Measurements from ENCODE around the gene ALK. TPM values are rescaled to one million over a fixed set of nuclear protein-coding genes. Genes with fewer than 3 reads are reported as not detected.

Gene ALK
- total RNA-seq, 4 donors from 2014 or later = 0.08 to 0.40 (median 0.28) TPM

DNA sequence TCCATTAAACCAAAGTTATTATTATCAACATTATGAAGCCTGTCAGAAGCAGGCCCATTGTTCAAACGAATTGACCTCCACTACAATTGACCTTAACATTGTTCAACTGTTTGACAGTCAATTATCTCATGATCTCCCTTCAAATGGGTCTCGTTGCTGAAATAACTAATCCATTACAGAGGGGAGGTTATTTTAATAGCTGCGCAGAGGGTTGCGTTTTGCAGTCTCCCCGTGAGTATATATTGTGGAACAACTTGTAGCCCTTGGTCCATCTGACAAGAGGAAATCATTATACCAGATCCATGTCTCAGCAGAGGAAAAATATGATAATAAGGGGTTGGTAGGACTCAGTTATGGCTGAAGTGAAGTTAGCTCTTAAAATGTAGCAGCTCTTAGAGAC is 159.1 kb downstream of the ALK start:
- H3K27ac ChIP-seq = no peak overlapping the region
- intact Hi-C loops (cut with DNase I) = no loop called here
- no peaks in the 10 kb centered on the region for H3K9me3 ChIP-seq
- no peaks in the 10 kb centered on the region for H3K36me3 ChIP-seq
- H3K4me3 ChIP-seq (replicated peaks in 1 of 3) = no peak overlapping the region
- TF ChIP-seq, protein P1, sequence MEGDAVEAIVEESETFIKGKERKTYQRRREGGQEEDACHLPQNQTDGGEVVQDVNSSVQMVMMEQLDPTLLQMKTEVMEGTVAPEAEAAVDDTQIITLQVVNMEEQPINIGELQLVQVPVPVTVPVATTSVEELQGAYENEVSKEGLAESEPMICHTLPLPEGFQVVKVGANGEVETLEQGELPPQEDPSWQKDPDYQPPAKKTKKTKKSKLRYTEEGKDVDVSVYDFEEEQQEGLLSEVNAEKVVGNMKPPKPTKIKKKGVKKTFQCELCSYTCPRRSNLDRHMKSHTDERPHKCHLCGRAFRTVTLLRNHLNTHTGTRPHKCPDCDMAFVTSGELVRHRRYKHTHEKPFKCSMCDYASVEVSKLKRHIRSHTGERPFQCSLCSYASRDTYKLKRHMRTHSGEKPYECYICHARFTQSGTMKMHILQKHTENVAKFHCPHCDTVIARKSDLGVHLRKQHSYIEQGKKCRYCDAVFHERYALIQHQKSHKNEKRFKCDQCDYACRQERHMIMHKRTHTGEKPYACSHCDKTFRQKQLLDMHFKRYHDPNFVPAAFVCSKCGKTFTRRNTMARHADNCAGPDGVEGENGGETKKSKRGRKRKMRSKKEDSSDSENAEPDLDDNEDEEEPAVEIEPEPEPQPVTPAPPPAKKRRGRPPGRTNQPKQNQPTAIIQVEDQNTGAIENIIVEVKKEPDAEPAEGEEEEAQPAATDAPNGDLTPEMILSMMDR (IDR thresholded peaks at IDR 0.05) = no peak
- TF ChIP-seq POLR2A (IDR thresholded peaks at IDR 0.05) = no peak
- no peak for DNase-seq
- H3K4me1 ChIP-seq = no peaks in the 10 kb centered on the region
- no peaks in the 10 kb centered on the region for H3K27me3 ChIP-seq
- 77 to 83% methylated on average over 5 of the region's 5 CpGs for WGBS, 2 donors

DNA sequence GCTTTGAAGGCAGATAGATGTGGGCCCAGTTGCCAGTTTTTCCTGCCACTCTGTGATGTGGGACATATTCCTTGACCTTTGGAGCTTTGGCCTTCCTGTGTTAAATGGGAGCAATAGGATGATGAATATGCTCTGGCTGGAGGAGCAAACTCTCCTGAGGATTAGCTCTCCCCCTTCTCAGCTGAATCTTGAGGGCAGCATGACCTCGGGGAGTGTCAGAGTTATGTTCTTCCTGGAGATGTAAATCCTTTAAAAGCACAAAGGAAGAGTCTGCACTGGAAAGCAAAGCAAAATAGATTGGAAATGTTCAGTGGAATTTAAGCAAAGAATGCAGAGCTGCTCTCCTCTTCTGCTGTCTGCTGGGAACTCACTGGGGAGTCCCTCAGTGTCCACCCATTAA is 160.1 kb downstream of the ALK start:
- Histone ChIP-seq H3K27me3 (no peaks in the 10 kb centered on the region), H3K36me3 (no peaks in the 10 kb centered on the region), H3K27ac (no peak overlapping the region), H3K4me3 (replicated peaks in 1 of 3) (no peak overlapping the region), H3K9me3 (no peaks in the 10 kb centered on the region), H3K4me1 (no peaks in the 10 kb centered on the region)
- TF ChIP-seq, protein P1 (IDR thresholded peaks at IDR 0.05) = no peak
- 55 to 58% methylated on average over 1 of the region's 1 CpG for WGBS, 2 donors
- DNase-seq = no peak
- intact Hi-C loops (cut with DNase I) = no loop called here

DNA sequence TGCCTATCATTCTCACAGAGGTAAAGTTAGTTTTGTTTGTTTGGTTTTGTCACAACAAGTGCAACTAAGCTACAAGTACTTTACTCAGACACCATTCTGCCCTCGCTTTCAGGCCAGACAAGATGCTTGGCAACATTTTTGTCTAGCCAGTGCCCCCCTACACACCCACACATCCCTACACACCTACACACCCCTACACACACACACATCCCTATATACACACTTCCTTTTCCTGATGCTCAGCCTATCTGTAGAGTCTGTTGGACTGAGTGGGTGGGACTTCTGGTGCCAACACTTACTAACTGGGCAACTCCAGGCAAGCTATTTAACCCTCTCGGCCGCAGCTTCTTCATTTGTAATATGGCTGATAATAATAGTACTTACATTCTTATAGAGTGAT is 161.4 kb downstream of the ALK start:
- Histone ChIP-seq H3K4me1 (no peaks in the 10 kb centered on the region), H3K9me3 (no peaks in the 10 kb centered on the region), H3K27ac (no peak overlapping the region), H3K36me3 (no peaks in the 10 kb centered on the region), H3K27me3 (no peaks in the 10 kb centered on the region), H3K4me3 (replicated peaks in 1 of 3) (no peak overlapping the region)
- 94 to 95% methylated on average over 3 of the region's 3 CpGs for WGBS, 2 donors
- DNase-seq = no peak
- intact Hi-C loops (cut with DNase I) = no loop called here
- TF ChIP-seq, protein P1 (IDR thresholded peaks at IDR 0.05) = no peak
- TF ChIP-seq POLR2A (IDR thresholded peaks at IDR 0.05) = no peak

DNA sequence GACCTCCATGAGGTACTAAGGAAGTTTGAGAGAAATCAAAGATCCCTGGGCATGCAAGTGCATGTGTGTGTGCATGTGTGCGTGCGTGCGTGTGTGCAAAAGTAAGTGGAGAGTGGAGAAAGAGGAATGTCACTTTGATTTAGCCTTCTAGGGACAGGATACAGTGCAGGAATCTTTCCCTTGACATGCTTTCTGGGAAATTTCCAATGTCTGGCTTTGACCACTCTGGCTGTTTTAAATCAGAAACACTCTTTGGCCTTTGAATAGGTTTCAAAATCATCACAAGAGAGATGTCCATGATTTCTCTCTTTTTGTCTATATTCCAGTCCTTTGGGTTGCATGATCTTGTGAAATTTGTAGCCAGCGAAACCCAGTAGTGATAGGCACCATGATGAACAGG is 162.0 kb downstream of the ALK start:
- Histone ChIP-seq H3K27me3 (no peaks in the 10 kb centered on the region), H3K9me3 (no peaks in the 10 kb centered on the region), H3K4me3 (replicated peaks in 1 of 3) (no peak overlapping the region), H3K27ac (no peak overlapping the region), H3K4me1 (no peaks in the 10 kb centered on the region), H3K36me3 (no peaks in the 10 kb centered on the region)
- whole genome bisulfite sequencing, 2 donors = 69 to 89% methylated on average over 4 of the region's 4 CpGs
- intact Hi-C loops (cut with DNase I) = no loop called here
- DNase-seq = no peak
- TF ChIP-seq, protein P1 (IDR thresholded peaks at IDR 0.05) = no peak
- TF ChIP-seq POLR2A (IDR thresholded peaks at IDR 0.05) = no peak

DNA sequence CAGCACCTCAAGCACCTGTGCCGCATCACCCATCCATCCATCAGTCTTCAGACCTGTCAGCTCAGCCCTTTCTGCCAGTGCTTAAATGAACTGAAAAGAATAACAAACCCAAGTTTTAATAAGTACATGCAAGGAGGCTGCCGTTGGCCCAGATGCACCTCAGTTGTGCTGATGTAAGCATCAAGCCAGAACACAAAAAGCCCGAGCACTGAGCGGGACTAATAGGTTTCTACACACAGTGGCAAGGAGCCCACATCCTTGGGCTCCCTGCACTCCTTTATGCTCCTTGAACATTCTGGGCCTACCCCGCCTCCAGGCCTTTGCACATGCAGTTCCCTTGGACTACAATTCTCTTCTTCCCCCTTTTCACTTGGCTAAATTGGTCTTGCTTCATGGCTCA is 165.6 kb downstream of the ALK start:
- peak; percentile 73 to 79 for DNase-seq

More for the DNA sequence above, 165.6 kb downstream of the ALK start:
- Histone ChIP-seq H3K9me3 (no peaks in the 10 kb centered on the region), H3K4me1 (peaks cover 0 to 6% of the 10 kb centered on the region in 2 donors), H3K27me3 (no peaks in the 10 kb centered on the region), H3K36me3 (no peaks in the 10 kb centered on the region), H3K27ac (peak overlapping the region in 1 of 3 donors; percentile 24), H3K4me3 (replicated peaks in 1 of 3) (no peak overlapping the region)
- intact Hi-C loops (cut with DNase I) = no loop called here
- no peak for TF ChIP-seq POLR2A (IDR thresholded peaks at IDR 0.05)
- TF ChIP-seq, protein P1 (IDR thresholded peaks at IDR 0.05) = no peak
- 59 to 64% methylated on average over 5 of the region's 5 CpGs for WGBS, 2 donors

All from thyroid gland (tissue), 4 donors.